Ishikawa (cell line): ENCODE measurements around the gene NPAT.

Experiments
- CEBPB ChIP-seq: IDR thresholded peaks from 2 replicates; pipeline ENCODE4 v1.6.1; 2012
- CREB1 ChIP-seq: IDR thresholded peaks from 2 replicates; pipeline ENCODE4 v1.6.1; 2012; ENCODE audit warnings: low read depth
- EGR1 ChIP-seq: IDR thresholded peaks from 2 replicates; pipeline ENCODE4 v1.6.1; 2012
- EP300 ChIP-seq: IDR thresholded peaks from 2 replicates; pipeline ENCODE4 v1.6.1; 2012; ENCODE audit warnings: borderline replicate concordance
- FOXM1 ChIP-seq: IDR thresholded peaks from 2 replicates; pipeline ENCODE4 v1.6.1; 2012; ENCODE audit warnings: low read depth, borderline replicate concordance
- NFIC ChIP-seq: IDR thresholded peaks from 2 replicates; pipeline ENCODE4 v1.6.1; 2012
- RAD21 ChIP-seq: IDR thresholded peaks from 2 replicates; pipeline ENCODE4 v1.6.1; 2012; ENCODE audit warnings: low read depth
- TAF1 ChIP-seq: IDR thresholded peaks from 2 replicates; pipeline ENCODE4 v1.6.1; 2012; ENCODE audit warnings: low read depth, mild to moderate bottlenecking
- TCF12 ChIP-seq: IDR thresholded peaks from 2 replicates; pipeline ENCODE4 v1.6.1; 2012; ENCODE audit warnings: low read depth
- TEAD4 ChIP-seq: IDR thresholded peaks from 2 replicates; pipeline ENCODE4 v1.6.1; 2012
- YY1 ChIP-seq: IDR thresholded peaks from 2 replicates; pipeline ENCODE4 v1.6.1; 2012; ENCODE audit warnings: low read depth
- ZBTB7A ChIP-seq: IDR thresholded peaks from 2 replicates; pipeline ENCODE4 v1.6.1; 2012; ENCODE audit warnings: low read depth
- TF ChIP-seq, protein P1 (sequence below): IDR thresholded peaks from 2 replicates; pipeline ENCODE4 v1.6.1; 2012
- TF ChIP-seq, protein P2 (sequence below): IDR thresholded peaks from 2 replicates; pipeline ENCODE4 v1.6.1; 2012
- TF ChIP-seq, protein P3 (sequence below): IDR thresholded peaks from 2 replicates; pipeline ENCODE4 v1.6.1; 2012; ENCODE audit warnings: low read depth, mild to moderate bottlenecking

NPAT gene

DNA sequence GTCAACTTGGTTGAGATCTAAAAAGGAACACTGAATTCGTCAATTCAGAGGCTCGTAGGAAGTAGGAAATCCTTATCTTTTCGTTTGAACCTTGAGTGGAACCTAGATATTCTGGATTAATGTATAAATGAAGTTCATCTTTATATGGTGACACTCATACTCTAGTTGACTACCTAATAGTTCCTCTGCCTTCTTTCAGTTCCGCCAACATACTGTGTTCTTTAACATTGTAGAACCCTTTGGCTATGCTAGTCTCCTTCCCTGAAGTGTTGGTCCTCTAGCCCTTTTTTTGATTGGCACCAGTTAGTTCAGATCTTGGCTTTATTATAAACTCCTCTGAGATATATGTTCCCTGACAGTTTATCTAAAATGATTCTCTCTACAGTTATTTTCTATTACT, 1.9 kb upstream of the NPAT start:
- TF ChIP-seq TEAD4 (no peak), EGR1 (no peak), CEBPB (no peak), CREB1 (no peak), RAD21 (no peak), TCF12 (no peak), NFIC (no peak), TAF1 (no peak), ZBTB7A (no peak), YY1 (no peak), FOXM1 (no peak), EP300 (no peak)
- TF ChIP-seq, protein P1, sequence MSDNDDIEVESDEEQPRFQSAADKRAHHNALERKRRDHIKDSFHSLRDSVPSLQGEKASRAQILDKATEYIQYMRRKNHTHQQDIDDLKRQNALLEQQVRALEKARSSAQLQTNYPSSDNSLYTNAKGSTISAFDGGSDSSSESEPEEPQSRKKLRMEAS: no peak
- TF ChIP-seq, protein P2, sequence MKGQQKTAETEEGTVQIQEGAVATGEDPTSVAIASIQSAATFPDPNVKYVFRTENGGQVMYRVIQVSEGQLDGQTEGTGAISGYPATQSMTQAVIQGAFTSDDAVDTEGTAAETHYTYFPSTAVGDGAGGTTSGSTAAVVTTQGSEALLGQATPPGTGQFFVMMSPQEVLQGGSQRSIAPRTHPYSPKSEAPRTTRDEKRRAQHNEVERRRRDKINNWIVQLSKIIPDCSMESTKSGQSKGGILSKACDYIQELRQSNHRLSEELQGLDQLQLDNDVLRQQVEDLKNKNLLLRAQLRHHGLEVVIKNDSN: no peak
- TF ChIP-seq, protein P3, sequence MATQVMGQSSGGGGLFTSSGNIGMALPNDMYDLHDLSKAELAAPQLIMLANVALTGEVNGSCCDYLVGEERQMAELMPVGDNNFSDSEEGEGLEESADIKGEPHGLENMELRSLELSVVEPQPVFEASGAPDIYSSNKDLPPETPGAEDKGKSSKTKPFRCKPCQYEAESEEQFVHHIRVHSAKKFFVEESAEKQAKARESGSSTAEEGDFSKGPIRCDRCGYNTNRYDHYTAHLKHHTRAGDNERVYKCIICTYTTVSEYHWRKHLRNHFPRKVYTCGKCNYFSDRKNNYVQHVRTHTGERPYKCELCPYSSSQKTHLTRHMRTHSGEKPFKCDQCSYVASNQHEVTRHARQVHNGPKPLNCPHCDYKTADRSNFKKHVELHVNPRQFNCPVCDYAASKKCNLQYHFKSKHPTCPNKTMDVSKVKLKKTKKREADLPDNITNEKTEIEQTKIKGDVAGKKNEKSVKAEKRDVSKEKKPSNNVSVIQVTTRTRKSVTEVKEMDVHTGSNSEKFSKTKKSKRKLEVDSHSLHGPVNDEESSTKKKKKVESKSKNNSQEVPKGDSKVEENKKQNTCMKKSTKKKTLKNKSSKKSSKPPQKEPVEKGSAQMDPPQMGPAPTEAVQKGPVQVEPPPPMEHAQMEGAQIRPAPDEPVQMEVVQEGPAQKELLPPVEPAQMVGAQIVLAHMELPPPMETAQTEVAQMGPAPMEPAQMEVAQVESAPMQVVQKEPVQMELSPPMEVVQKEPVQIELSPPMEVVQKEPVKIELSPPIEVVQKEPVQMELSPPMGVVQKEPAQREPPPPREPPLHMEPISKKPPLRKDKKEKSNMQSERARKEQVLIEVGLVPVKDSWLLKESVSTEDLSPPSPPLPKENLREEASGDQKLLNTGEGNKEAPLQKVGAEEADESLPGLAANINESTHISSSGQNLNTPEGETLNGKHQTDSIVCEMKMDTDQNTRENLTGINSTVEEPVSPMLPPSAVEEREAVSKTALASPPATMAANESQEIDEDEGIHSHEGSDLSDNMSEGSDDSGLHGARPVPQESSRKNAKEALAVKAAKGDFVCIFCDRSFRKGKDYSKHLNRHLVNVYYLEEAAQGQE: no peak

DNA sequence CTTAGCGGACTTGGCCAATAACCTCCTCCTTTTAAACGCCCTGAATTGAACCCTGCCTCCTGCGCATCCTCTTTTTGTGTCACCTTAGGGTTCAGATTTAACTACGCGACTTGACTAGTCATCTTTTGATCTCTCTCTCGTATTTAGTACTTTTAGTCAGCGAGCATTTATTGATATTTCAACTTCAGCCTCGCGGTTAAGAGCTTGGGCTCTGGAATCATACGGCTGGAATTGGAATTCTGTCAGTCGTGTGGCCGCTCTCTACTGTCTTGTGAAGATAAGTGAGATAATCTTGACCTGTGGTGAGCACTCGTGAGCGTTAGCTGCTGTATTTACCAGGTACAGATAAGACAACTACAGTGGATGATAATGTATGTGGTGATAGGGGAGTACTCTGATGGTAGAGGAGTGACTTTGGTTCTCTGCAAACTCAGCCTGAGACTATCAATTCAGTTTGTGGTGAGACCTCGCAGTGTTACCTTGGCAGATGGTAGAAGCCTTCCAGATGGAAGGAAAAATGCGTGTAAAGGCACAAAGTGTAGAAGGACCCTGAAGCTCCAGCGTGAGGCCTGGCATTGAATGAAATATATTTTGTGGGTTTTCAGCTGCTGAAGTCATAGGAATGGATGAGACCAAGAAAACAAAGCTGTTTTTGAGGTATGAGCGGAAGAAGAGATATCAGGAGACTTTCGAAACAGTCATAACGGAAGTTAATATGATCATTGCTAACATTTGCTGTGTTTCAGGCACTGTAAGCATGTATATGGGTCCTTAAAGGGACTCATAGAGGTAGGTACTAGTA, 1.1 kb upstream of the NPAT start:
- no peak for TF ChIP-seq YY1
- TF ChIP-seq, protein P1: no peak
- TF ChIP-seq, protein P2: no peak
- no peak for TF ChIP-seq EP300
- TF ChIP-seq EGR1: no peak
- TF ChIP-seq, protein P3: no peak
- no peak for TF ChIP-seq CEBPB
- TF ChIP-seq ZBTB7A: no peak
- TF ChIP-seq TAF1: no peak

DNA sequence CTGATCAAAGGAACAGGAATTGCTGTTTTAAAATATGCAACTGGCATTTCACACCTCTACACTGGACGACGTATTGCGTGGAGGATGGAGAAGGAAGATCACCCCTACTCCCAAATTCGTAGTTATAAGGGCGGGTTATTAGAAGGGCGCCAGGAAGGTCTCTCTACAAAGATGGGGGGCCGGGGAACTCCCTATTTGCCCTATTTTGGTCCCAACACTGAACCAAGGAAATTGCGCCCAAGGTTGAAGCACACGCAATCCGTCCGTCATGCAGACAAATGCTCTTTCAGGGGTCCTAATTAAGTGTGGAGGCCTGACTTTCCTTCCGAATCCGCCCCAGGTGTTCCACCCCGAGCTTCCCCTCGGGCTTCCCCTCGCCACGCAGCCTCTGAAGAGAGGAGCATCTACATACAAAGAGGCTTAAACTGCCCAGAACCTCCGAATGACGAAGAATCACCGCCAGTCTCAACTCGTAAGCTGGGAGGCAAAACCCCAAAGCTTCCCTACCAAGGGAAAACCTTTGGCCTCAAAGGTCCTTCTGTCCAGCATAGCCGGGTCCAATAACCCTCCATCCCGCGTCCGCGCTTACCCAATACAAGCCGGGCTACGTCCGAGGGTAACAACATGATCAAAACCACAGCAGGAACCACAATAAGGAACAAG, 396 bp downstream of the NPAT start:
- TF ChIP-seq TCF12 (no peak), TEAD4 (no peak), CEBPB (no peak), EGR1 (no peak; the same call in 1 of the 2 replicates), RAD21 (no peak), YY1 (0 out of 2 replicates have a peak, but pooled peaks have one; percentile 21), TAF1 (peak; percentile 60)
- TF ChIP-seq, protein P3: no peak
- TF ChIP-seq, protein P2: no peak
- TF ChIP-seq, protein P1: peak; percentile 21; the same call in 1 of the 2 replicates
